SK-MEL-5 (cell line): ENCODE data around the gene PKD1L1. TPM values are rescaled to one million over a fixed set of nuclear protein-coding genes. Genes with fewer than 3 reads are reported as not detected.

Source experiments
- DNase-seq: peaks from one replicate; pipeline ENCODE4 v3.0.0-alpha.2; 2016; ENCODE audit warnings: low read depth, low spot score
- in situ Hi-C: cut with HindIII; loops from 2 replicates; pipeline ENCODE4 v1.10.0; 2016; ENCODE audit warnings: low sequenced_read_pairs, high pct_unique_total_duplicates, low pct_unique_long_range_greater_than_20kb
- total RNA-seq: library from RNA; depleted of rRNA; stranded (reverse); fragments of >200 nt; shearing (Covaris generic); gene quantifications from 2 replicates; pipeline ENCODE4 v1.2.3, GENCODE V29; 2014

The PKD1L1 gene
- total RNA-seq, 1 experiment from 2014 or later: 0.58 TPM

- in situ Hi-C loops: no loop called here
- no peak for DNase-seq
Measured at GRCh38 chr7:47867286-47867685, 81.0 kb downstream of the PKD1L1 start.

- no peak for DNase-seq
- in situ Hi-C loops: no loop called here
Measured at GRCh38 chr7:47866120-47866519, 82.1 kb downstream of the PKD1L1 start.

- DNase-seq: peak; percentile 73
- in situ Hi-C loops: no loop called here
Measured at GRCh38 chr7:47852330-47853245, 95.7 kb downstream of the PKD1L1 start.

- in situ Hi-C loops: no loop called here
- no peak for DNase-seq
Measured at GRCh38 chr7:47847207-47847606, 101.1 kb downstream of the PKD1L1 start.

- no peak for DNase-seq
- in situ Hi-C loops: no loop called here
Measured at GRCh38 chr7:47846138-47846836, 102.0 kb downstream of the PKD1L1 start.

- DNase-seq: no peak
- in situ Hi-C loops: no loop called here
Measured at GRCh38 chr7:47844311-47844710, 104.0 kb downstream of the PKD1L1 start.

GRCh38 chr7:47843291-47843690 is 105.0 kb downstream of the PKD1L1 start:
- no peak for DNase-seq
- in situ Hi-C loops: no loop called here

GRCh38 chr7:47839381-47839780 is 108.9 kb downstream of the PKD1L1 start:
- no peak for DNase-seq
- in situ Hi-C loops: no loop called here

GRCh38 chr7:47837826-47838225 is 110.4 kb downstream of the PKD1L1 start:
- DNase-seq: peak; percentile 19
- in situ Hi-C loops: no loop called here

- in situ Hi-C loops: no loop called here
- no peak for DNase-seq
Measured at GRCh38 chr7:47836503-47837202, 111.6 kb downstream of the PKD1L1 start.

GRCh38 chr7:47836080-47836479 is 112.2 kb downstream of the PKD1L1 start:
- no peak for DNase-seq
- in situ Hi-C loops: no loop called here

GRCh38 chr7:47833211-47833610 is 115.1 kb downstream of the PKD1L1 start:
- DNase-seq: no peak
- in situ Hi-C loops: no loop called here

GRCh38 chr7:47832105-47832715 is 116.1 kb downstream of the PKD1L1 start:
- in situ Hi-C loops: no loop called here
- DNase-seq: no peak

GRCh38 chr7:47830015-47830414 is 118.3 kb downstream of the PKD1L1 start:
- DNase-seq: no peak
- in situ Hi-C loops: no loop called here

- no peak for DNase-seq
- in situ Hi-C loops: no loop called here
Measured at GRCh38 chr7:47827871-47828270, 120.4 kb downstream of the PKD1L1 start.

GRCh38 chr7:47827351-47827756 is 120.9 kb downstream of the PKD1L1 start:
- in situ Hi-C loops: no loop called here
- DNase-seq: peak; percentile 58

GRCh38 chr7:47826754-47827153 is 121.5 kb downstream of the PKD1L1 start:
- in situ Hi-C loops: no loop called here
- DNase-seq: no peak

- DNase-seq: no peak
- in situ Hi-C loops: no loop called here
Measured at GRCh38 chr7:47819607-47819920, 128.7 kb downstream of the PKD1L1 start.
